Gastrocnemius medialis (tissue), 4 donors: Measurements from ENCODE around the gene TMEM131L. TPM values are rescaled to one million over a fixed set of nuclear protein-coding genes. Genes with fewer than 3 reads are reported as not detected.

ENCODE experiments used
- ATAC-seq, 2 donors: fragments of 150-250 bp; one replicate each; pipeline ENCODE4 v1.9.1; 2016
- DNase-seq, 2 donors: peaks; one replicate each; pipeline ENCODE4 v3.0.0-alpha.2; 2019
- H3K27ac ChIP-seq, 4 donors: fragments of 200-600 bp; sonication (generic); 1 replicate in 1 of 4; 2 replicates in 3 of 4; pipeline ENCODE4 v1.5.1; 2016 to 2018; ENCODE audit warnings: mild to moderate bottlenecking in 2 of 4, moderate library complexity in 1 of 4
- H3K27me3 ChIP-seq, 3 donors: fragments of 200-600 bp; sonication (generic) in 2 of 3; 1 replicate in 1 of 3; 2 replicates in 2 of 3; pipeline versions ENCODE4 v1.5.1 to v1.6.0; 2016 to 2019; ENCODE audit warnings: mild to moderate bottlenecking in 1 of 3, moderate library complexity in 1 of 3
- H3K36me3 ChIP-seq, 2 donors: fragments of 200-600 bp; sonication (generic) in 1 of 2; one replicate each; pipeline ENCODE4 v1.5.1; 2017 to 2018
- H3K4me1 ChIP-seq, 2 donors: fragments of 200-600 bp; sonication (generic) in 1 of 2; one replicate each; pipeline ENCODE4 v1.5.1; 2016 to 2017; ENCODE audit warnings: mild to moderate bottlenecking in 2 of 2
- H3K4me3 ChIP-seq, 4 donors: fragments of 200-600 bp; sonication (generic) in 3 of 4; 1 replicate in 1 of 4; 2 replicates in 3 of 4; pipeline ENCODE4 v1.5.1; 2016 to 2019; ENCODE audit warnings: mild to moderate bottlenecking in 2 of 4
- H3K9me3 ChIP-seq, 3 donors: fragments of 200-600 bp; sonication (generic) in 2 of 3; 1 replicate in 1 of 3; 2 replicates in 2 of 3; pipeline ENCODE4 v1.5.1; 2016 to 2019
- POLR2A ChIP-seq, 2 donors: fragments of 450-650 bp; IDR thresholded peaks; one replicate each; pipeline ENCODE4 v1.6.1; 2017; ENCODE audit warnings: antibody characterized with exemption in 2 of 2, mild to moderate bottlenecking in 2 of 2, moderate library complexity in 2 of 2
- in situ Hi-C, 4 donors: fragments of 200-750 bp; cut with MboI; loops; one replicate each; pipeline versions ENCODE4 v1.15.0 to v1.8.0; 2017; ENCODE audit warnings: low sequenced_read_pairs in 4 of 4
- intact Hi-C: fragments of 100-400 bp; cut with DNase I; formaldehyde crosslinking; loops from one replicate; pipeline ENCODE4 v1.15.1; 2023; ENCODE audit warnings: low total_unique reads
- total RNA-seq, 4 donors: library from RNA; depleted of rRNA; stranded (reverse); fragments of >200 nt; gene quantifications; one replicate each; pipeline versions ENCODE4 v1.1.0 to v1.2.3, GENCODE V29; 2016
- TF ChIP-seq, protein P1 (sequence below), 5 experiments: fragments of 450-650 bp in 3 of 5; fragments of 200-600 bp in 2 of 5; sonication (generic) in 2 of 5; IDR thresholded peaks in 4 of 5; conservative IDR thresholded peaks in 1 of 5; 1 replicate in 4 of 5; 2 replicates in 1 of 5; pipeline ENCODE4 v1.5.1; 2016 to 2019; ENCODE audit warnings: antibody characterized with exemption in 5 of 5, mild to moderate bottlenecking in 3 of 5, moderate library complexity in 3 of 5

Gene TMEM131L
- total RNA-seq, 4 donors from 2014 or later = 4.6 to 21.4 (median 9.5) TPM

DNA sequence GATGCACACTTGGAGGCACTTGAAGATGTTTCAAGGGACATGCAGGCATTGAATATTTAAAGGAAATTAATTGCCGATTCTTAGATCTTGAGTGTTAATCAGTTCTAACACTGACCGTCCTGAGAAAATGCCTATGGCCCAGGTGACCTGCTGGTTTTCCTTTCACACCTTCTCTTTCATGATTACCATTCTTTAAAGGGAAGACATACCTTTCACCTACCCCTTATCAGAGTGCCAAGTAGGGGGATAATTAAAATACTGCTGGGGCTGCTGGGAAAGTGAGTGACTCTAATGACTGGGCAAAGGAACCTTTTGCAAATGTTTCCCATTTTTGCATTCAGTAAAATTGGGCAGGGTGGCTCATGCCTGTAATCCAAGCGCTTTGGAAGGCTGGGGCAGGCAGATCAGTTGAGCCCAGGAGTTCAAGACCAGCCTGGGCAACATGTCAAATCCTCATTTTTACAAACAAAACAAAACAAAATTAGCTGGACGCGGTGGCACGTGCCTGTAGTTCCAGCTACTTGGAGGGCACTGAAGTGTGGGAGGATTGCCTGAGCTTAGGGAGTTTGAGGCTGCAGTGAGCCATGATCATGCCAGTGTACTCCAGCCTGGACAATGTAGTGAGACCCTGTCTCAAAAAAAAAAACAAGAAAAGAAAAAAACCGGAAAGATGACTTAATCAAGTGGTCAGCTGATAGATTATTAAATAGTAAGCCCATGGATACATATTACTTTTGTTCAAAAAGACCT is 44.3 kb downstream of the TMEM131L start:
- peaks cover 49 to 68% of the 10 kb centered on the region in 2 donors for H3K4me1 ChIP-seq
- intact Hi-C loops = no loop called here

DNA sequence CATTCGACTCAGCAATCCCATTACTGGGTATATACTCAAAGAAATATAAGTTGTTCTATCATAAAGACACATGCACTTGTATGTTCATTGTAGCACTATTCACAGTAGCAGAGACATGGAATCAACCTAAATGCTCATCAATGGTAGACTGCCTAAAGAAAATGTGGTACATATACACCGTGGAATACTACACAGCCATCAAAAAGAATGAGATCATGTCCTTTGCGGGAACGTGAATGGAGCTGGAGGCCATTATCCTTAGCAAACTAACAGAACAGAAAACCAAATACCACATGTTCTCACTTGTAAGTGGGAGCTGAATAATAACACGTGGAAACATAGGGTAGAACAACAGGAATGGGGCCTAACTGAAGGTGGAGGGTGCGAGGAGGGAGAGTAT is 44.9 kb downstream of the TMEM131L start:
- in situ Hi-C loops (no loop called here), intact Hi-C loops (no loop called here)
- TF ChIP-seq, protein P1, sequence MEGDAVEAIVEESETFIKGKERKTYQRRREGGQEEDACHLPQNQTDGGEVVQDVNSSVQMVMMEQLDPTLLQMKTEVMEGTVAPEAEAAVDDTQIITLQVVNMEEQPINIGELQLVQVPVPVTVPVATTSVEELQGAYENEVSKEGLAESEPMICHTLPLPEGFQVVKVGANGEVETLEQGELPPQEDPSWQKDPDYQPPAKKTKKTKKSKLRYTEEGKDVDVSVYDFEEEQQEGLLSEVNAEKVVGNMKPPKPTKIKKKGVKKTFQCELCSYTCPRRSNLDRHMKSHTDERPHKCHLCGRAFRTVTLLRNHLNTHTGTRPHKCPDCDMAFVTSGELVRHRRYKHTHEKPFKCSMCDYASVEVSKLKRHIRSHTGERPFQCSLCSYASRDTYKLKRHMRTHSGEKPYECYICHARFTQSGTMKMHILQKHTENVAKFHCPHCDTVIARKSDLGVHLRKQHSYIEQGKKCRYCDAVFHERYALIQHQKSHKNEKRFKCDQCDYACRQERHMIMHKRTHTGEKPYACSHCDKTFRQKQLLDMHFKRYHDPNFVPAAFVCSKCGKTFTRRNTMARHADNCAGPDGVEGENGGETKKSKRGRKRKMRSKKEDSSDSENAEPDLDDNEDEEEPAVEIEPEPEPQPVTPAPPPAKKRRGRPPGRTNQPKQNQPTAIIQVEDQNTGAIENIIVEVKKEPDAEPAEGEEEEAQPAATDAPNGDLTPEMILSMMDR (IDR thresholded peaks at IDR 0.05 in 4 of 5, conservative IDR thresholded peaks at IDR 0.05 in 1 of 5) = no peak
- TF ChIP-seq POLR2A (IDR thresholded peaks at IDR 0.05) = no peak
- no peaks in the 10 kb centered on the region for H3K27me3 ChIP-seq
- no peaks in the 10 kb centered on the region for H3K9me3 ChIP-seq
- ATAC-seq = no peak
- no peak overlapping the region for H3K27ac ChIP-seq
- no peak overlapping the region for H3K4me3 ChIP-seq
- peaks cover 42 to 61% of the 10 kb centered on the region in 2 donors for H3K4me1 ChIP-seq
- no peak for DNase-seq
- H3K36me3 ChIP-seq = no peaks in the 10 kb centered on the region

More for the DNA sequence above, 44.3 kb downstream of the TMEM131L start:
- Histone ChIP-seq H3K9me3 (no peaks in the 10 kb centered on the region), H3K27me3 (no peaks in the 10 kb centered on the region), H3K36me3 (no peaks in the 10 kb centered on the region), H3K27ac (no peak overlapping the region), H3K4me3 (no peak overlapping the region)
- DNase-seq (no peak), ATAC-seq (no peak)
- in situ Hi-C loops = no loop called here
- TF ChIP-seq POLR2A (IDR thresholded peaks at IDR 0.05) = no peak
- TF ChIP-seq, protein P1 (IDR thresholded peaks at IDR 0.05 in 4 of 5, conservative IDR thresholded peaks at IDR 0.05 in 1 of 5) = no peak

DNA sequence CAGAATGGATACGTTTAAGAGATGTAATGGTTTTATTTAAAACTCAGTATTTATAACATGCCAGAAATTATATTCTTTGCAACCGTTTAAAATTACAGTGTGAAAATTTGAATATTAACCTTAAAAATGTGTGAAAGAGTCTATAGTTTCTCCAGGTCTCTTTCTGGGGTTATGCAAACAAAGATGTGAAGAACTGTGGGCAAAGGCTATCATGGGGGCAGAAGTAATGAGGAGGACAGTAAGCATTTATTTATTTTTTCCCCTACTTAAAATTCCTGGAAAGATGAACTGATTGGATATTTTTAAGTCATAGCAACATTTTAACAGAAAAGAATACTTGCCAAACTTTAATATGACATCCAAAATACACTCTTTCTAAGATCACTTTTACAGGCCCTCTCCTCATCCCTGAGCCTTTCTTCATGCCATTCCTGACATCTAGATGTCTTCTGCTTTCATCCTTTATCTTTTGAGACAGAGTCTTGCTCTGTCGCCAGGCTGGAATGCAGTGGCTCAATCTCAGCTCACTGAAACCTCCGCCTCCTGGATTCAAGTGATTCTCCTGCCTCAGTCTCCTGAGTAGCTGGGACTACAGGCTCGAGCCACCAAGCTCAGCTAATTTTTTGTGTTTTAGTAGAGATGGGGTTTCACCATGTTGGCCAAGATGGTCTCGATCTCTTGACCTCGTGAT is 46.1 kb downstream of the TMEM131L start:
- TF ChIP-seq POLR2A (IDR thresholded peaks at IDR 0.05) = no peak
- TF ChIP-seq, protein P1 (IDR thresholded peaks at IDR 0.05 in 4 of 5, conservative IDR thresholded peaks at IDR 0.05 in 1 of 5) = no peak
- in situ Hi-C loops (no loop called here), intact Hi-C loops (no loop called here)
- no peaks in the 10 kb centered on the region for H3K36me3 ChIP-seq
- no peak overlapping the region for H3K4me3 ChIP-seq
- H3K9me3 ChIP-seq = no peaks in the 10 kb centered on the region
- peaks cover 36 to 55% of the 10 kb centered on the region in 2 donors for H3K4me1 ChIP-seq
- H3K27ac ChIP-seq = peak overlapping the region in 3 of 4 donors; percentile 31 to 58 (median 48)
- H3K27me3 ChIP-seq = no peaks in the 10 kb centered on the region
- no peak for ATAC-seq
- no peak for DNase-seq

DNA sequence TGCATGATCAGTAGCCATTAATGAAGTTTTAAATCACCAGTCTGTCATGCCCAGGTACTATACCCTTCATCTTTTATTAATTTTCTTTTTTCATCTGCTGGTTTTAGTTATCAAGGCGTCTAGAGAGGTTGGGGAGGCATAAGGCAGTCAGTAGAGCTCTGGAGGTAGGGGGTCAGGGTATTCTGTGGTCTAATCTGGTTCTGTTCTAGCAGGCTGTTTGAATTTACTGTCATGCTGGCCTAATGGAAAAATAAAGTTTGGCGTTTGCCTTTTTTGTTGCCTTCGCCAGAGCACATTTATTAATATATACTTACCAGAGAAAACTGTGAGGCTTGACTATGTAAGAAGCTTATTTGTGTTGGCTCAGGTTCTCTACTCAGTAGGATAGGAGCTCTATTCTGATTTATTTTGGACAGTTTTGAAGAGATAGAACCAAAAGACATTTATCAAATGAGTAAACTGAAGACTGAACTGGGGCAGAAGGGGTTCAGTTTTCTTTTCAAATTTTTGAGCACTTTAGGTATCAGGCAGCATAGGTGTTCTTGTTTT is 46.9 kb downstream of the TMEM131L start:
- H3K27me3 ChIP-seq = no peaks in the 10 kb centered on the region
- intact Hi-C loops (no loop called here), in situ Hi-C loops (no loop called here)
- peaks cover 36 to 55% of the 10 kb centered on the region in 2 donors for H3K4me1 ChIP-seq
- no peaks in the 10 kb centered on the region for H3K36me3 ChIP-seq
- DNase-seq = no peak
- H3K27ac ChIP-seq = peak overlapping the region; percentile 23 to 58 (median 40)
- no peak for TF ChIP-seq POLR2A (IDR thresholded peaks at IDR 0.05)
- TF ChIP-seq, protein P1 (IDR thresholded peaks at IDR 0.05 in 4 of 5, conservative IDR thresholded peaks at IDR 0.05 in 1 of 5) = no peak
- no peak for ATAC-seq
- H3K9me3 ChIP-seq = no peaks in the 10 kb centered on the region
- no peak overlapping the region for H3K4me3 ChIP-seq
